ENCODE data around the gene ZNF219. TPM values are rescaled to one million over a fixed set of nuclear protein-coding genes. Genes with fewer than 3 reads are reported as not detected.
A peak's percentile ranks its signal among the peaks of the same experiment; 100 is the strongest.

ZNF219 gene
- total and polyA plus RNA-seq, 2 of the 13 experiments (the other 11 are each of a cell fraction or from before 2014, with no cell fraction given), result 34.5 to 36.6 TPM

GRCh38 chr14:21069388-21070082, 28.9 kb downstream of the ZNF219 start (continued):
- TF ChIP-seq DMTF1 (CRISPR knock-in tag; IDR thresholded peaks at IDR 0.05) (no peak), ZBTB34 (CRISPR knock-in tag; IDR thresholded peaks at IDR 0.05) (no peak), JUN (CRISPR knock-in tag; IDR thresholded peaks at IDR 0.05) (peak; percentile 44; the same call in 1 of the 2 replicates), SYNCRIP (IDR thresholded peaks at IDR 0.05; ENCODE audit: insufficient read depth, low read depth, low read length) (no peak), TBX2 (CRISPR knock-in tag; IDR thresholded peaks at IDR 0.05; ENCODE audit: borderline replicate concordance) (peak; percentile 74), KLF13 (CRISPR knock-in tag; IDR thresholded peaks at IDR 0.05) (no peak), ZNF180 (CRISPR knock-in tag; IDR thresholded peaks at IDR 0.05; ENCODE audit: borderline replicate concordance, low read depth) (no peak), ZNF546 (CRISPR knock-in tag; conservative IDR thresholded peaks at IDR 0.05) (0 out of 2 replicates have a peak, but pooled peaks have one; percentile 7), SPEN (CRISPR knock-in tag; IDR thresholded peaks at IDR 0.05; ENCODE audit: low read depth) (no peak), ZNF670 (CRISPR knock-in tag; IDR thresholded peaks at IDR 0.05; ENCODE audit: borderline replicate concordance) (peak; percentile 61; the same call in 1 of the 2 replicates), ZFP82 (CRISPR knock-in tag; IDR thresholded peaks at IDR 0.05; ENCODE audit: borderline replicate concordance) (0 out of 2 replicates have a peak, but pooled peaks have one; percentile 44), KMT2A (CRISPR knock-in tag; IDR thresholded peaks at IDR 0.05) (peak; percentile 79; the same call in 1 of the 2 replicates), ESRRA (CRISPR knock-in tag; IDR thresholded peaks at IDR 0.05; ENCODE audit: low read depth) (no peak), ZNF501 (CRISPR knock-in tag; IDR thresholded peaks at IDR 0.05) (peak; percentile 90; the same call in 1 of the 2 replicates), ATAD3A (CRISPR knock-in tag; IDR thresholded peaks at IDR 0.05) (no peak), ZNF235 (CRISPR knock-in tag; IDR thresholded peaks at IDR 0.05; ENCODE audit: borderline replicate concordance) (0 out of 2 replicates have a peak, but pooled peaks have one; percentile 42), HIVEP1 (CRISPR knock-in tag; IDR thresholded peaks at IDR 0.05) (peak; percentile 98), GMEB1 (CRISPR knock-in tag; IDR thresholded peaks at IDR 0.05; ENCODE audit: borderline replicate concordance) (0 out of 2 replicates have a peak, but pooled peaks have one; percentile 51), SP4 (CRISPR knock-in tag; IDR thresholded peaks at IDR 0.05) (peak; percentile 39; the same call in 1 of the 2 replicates), PAXIP1 (CRISPR knock-in tag; conservative IDR thresholded peaks at IDR 0.05) (peak; percentile 68)

Data from HepG2 (cell line).